ENCODE measurements around the gene FGF12.

The FGF12 gene

DNA sequence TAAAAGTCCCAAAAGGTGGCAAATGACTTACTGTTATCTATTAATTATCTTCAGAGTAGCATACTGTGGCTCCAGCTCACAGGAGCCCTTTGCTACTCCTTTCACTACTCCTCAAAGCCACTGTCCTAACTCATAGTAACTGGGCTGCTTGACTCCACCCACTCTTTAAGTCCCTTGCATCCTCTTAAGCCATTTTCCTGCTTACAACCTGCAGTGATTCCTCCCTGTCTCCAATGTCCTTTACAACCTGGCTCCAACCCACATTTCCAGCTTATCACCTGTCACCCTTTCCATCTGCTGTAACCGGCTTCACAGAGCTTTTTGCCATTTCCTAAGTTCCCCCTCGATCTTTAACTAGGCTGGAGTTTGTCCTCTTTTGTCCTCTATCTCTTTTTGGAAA is 388.1 kb downstream of the FGF12 start:
- Histone ChIP-seq H3K4me3 (ENCODE audit: low read depth, low read length) (no peak overlapping the region), H3K27me3 (no peaks in the 10 kb centered on the region), H3K36me3 (no peaks in the 10 kb centered on the region), H3K9me3 (no peaks in the 10 kb centered on the region), H3K4me1 (no peaks in the 10 kb centered on the region)
- no peak for DNase-seq
- TF ChIP-seq, protein P1, sequence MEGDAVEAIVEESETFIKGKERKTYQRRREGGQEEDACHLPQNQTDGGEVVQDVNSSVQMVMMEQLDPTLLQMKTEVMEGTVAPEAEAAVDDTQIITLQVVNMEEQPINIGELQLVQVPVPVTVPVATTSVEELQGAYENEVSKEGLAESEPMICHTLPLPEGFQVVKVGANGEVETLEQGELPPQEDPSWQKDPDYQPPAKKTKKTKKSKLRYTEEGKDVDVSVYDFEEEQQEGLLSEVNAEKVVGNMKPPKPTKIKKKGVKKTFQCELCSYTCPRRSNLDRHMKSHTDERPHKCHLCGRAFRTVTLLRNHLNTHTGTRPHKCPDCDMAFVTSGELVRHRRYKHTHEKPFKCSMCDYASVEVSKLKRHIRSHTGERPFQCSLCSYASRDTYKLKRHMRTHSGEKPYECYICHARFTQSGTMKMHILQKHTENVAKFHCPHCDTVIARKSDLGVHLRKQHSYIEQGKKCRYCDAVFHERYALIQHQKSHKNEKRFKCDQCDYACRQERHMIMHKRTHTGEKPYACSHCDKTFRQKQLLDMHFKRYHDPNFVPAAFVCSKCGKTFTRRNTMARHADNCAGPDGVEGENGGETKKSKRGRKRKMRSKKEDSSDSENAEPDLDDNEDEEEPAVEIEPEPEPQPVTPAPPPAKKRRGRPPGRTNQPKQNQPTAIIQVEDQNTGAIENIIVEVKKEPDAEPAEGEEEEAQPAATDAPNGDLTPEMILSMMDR (IDR thresholded peaks at IDR 0.05; ENCODE audit: low read depth, low read length) = no peak

- Histone ChIP-seq H3K9me3 (no peaks in the 10 kb centered on the region), H3K36me3 (no peaks in the 10 kb centered on the region), H3K27me3 (no peaks in the 10 kb centered on the region), H3K4me1 (no peaks in the 10 kb centered on the region), H3K4me3 (ENCODE audit: low read depth, low read length) (no peak overlapping the region)
- DNase-seq = no peak
- TF ChIP-seq, protein P1 (IDR thresholded peaks at IDR 0.05; ENCODE audit: low read depth, low read length) = no peak
These were observed 391.1 kb downstream of the FGF12 start for GRCh38 chr3:192336286-192336685.

DNA sequence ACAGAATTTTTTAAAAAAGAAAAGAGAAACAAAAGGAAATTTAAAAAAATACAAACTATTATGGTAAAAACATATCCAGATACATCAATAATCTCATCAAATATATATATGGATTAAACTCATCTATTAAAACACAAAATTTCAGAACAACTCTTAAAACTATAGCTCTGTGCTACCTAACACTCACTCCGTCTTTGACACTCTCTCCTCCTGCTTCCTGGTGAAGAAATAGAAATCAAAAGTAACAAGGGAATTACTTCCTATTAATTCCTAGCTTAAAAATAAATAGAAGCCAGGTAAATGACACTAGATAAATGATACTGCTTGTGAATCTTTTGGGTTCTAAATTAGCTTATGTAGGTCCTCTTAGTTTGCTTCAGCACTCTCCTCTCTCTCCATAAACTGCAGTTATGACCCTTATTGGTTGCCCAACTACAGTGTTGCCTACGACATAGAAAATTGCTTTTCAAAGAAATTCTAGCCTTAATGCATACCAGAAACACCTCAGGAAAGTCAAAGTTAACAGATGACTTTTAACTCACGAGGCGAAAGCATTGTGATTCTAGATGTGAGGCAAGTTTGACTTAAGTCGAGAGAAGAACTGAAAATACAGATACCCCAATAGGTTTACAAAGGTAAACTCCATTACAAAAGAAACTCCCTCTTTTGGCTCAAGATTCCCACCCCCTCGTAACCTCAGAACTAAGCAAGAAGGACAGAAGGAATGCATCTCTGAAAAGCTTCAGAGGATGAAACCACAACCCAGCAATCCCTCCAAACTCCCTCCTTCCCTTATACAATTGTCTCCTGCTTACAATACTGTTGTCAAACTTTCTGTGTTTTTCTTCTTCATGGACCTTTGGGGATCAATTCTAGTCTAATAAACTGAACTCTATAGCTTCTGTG is 394.7 kb downstream of the FGF12 start:
- TF ChIP-seq, protein P1 (IDR thresholded peaks at IDR 0.05; ENCODE audit: low read depth, low read length) = no peak
- H3K36me3 ChIP-seq = no peaks in the 10 kb centered on the region
- no peaks in the 10 kb centered on the region for H3K9me3 ChIP-seq
- H3K27me3 ChIP-seq = no peaks in the 10 kb centered on the region
- H3K4me3 ChIP-seq (ENCODE audit: low read depth, low read length) = no peak overlapping the region
- no peaks in the 10 kb centered on the region for H3K4me1 ChIP-seq
- DNase-seq = no peak

DNA sequence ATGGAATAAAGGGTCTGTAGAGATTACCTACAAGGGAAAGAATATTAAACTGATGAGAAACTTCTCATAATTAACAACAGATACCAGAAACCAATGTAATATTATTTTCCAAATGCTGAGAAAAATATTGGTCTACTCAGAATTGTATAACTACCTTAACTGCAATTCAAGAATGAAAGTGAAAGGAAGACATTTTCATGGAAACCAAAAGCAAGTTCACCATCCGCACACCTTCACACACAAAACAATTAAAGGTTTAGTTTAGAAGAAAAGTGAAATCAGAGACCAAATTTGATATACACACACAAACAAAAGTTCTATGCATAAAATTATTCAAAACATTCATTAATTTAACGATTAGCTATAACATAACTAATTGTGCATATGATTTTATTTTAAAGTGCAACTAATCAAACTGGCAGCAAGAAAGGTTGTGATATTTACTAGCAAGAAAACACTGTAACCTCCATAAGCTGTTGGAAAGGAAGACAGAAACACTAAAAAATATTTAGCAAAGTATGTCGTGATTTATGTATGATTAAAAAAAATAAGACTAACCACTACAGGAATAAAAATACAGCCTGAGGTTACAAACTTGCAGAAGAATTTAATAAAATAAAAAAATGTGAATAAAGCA is 395.5 kb downstream of the FGF12 start:
- Histone ChIP-seq H3K4me1 (no peaks in the 10 kb centered on the region), H3K4me3 (ENCODE audit: low read depth, low read length) (no peak overlapping the region), H3K9me3 (no peaks in the 10 kb centered on the region), H3K27me3 (no peaks in the 10 kb centered on the region), H3K36me3 (no peaks in the 10 kb centered on the region)
- no peak for DNase-seq
- TF ChIP-seq, protein P1 (IDR thresholded peaks at IDR 0.05; ENCODE audit: low read depth, low read length) = no peak

DNA sequence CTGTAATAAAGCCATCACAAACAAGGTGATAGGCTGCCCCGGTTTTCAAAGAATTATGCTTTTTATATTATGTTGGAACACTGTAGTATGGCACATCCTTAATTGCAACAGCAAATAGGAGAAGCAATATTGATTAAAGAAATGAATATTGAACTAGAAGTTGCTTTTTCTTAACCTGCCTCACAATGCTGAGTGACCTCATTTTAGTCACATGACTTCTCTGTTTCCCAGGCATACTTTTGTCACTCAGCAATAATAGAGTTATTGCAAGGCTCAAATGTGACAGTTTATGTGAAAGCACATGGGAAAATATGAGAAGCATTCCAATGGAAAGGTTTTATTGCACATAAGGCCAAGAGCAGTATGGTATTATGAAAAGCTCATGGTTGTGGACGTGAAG is 400.7 kb downstream of the FGF12 start:
- Histone ChIP-seq H3K36me3 (no peaks in the 10 kb centered on the region), H3K4me1 (no peaks in the 10 kb centered on the region), H3K4me3 (ENCODE audit: low read depth, low read length) (no peak overlapping the region), H3K9me3 (no peaks in the 10 kb centered on the region), H3K27me3 (no peaks in the 10 kb centered on the region)
- no peak for DNase-seq
- TF ChIP-seq, protein P1 (IDR thresholded peaks at IDR 0.05; ENCODE audit: low read depth, low read length) = no peak

DNA sequence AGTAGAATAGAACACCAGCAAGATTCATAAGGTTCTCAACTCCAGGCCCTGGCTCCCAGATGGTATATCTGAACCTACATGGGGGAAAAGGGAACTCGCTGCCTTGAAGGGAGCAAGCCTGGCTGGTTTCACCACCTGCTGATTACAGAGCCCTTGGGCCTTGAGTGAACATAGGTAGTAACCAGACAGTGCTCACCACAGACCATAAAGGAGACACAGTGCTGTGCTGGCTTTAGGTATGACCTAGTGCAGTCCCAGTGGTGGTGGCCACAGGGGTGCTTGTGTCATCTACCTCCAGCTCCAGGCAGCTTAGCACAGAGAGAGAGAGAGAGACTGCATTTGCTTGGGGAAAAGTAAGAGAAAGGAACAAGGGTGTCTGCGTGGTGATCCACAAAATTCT is 409.8 kb downstream of the FGF12 start:
- H3K27me3 ChIP-seq = no peaks in the 10 kb centered on the region
- H3K4me3 ChIP-seq (ENCODE audit: low read depth, low read length) = no peak overlapping the region
- no peaks in the 10 kb centered on the region for H3K36me3 ChIP-seq
- no peaks in the 10 kb centered on the region for H3K9me3 ChIP-seq
- DNase-seq = no peak
- TF ChIP-seq, protein P1 (IDR thresholded peaks at IDR 0.05; ENCODE audit: low read depth, low read length) = no peak
- no peaks in the 10 kb centered on the region for H3K4me1 ChIP-seq
